CD4-positive, CD25-positive, alpha-beta regulatory T cell (primary cell): ENCODE data around the gene HIBADH. TPM values are rescaled to one million over a fixed set of nuclear protein-coding genes. Genes with fewer than 3 reads are reported as not detected.

Source experiments
- ATAC-seq, 2 donors: fragments of 150-1000 bp; cut with Tn5 transposase; one replicate each; pipeline ENCODE4 v1.10.0; 2021; ENCODE audit warnings: low read depth in 2 of 2, moderate number of reproducible peaks in 2 of 2, moderate library complexity in 1 of 2
- DNase-seq, 3 donors: peaks; one replicate each; pipeline versions ENCODE4 v3.0.0 to v3.0.0-alpha.2; 2012 to 2022; ENCODE audit warnings: mixed read lengths in 1 of 3
- H3K27ac ChIP-seq: one replicate; pipeline ENCODE4 v1.7.0; 2013; ENCODE audit warnings: mild to moderate bottlenecking, low read length; ENCODE audit not compliant: insufficient read depth, poor library complexity, severe bottlenecking
- H3K27me3 ChIP-seq: one replicate; pipeline ENCODE4 v1.7.0; 2013; ENCODE audit warnings: low read length; ENCODE audit not compliant: control insufficient read depth, insufficient read depth
- H3K36me3 ChIP-seq: one replicate; pipeline ENCODE4 v1.7.0; 2013; ENCODE audit warnings: mild to moderate bottlenecking, low read length, moderate library complexity; ENCODE audit not compliant: control insufficient read depth, insufficient read depth
- H3K4me1 ChIP-seq: 2 replicates; pipeline ENCODE4 v1.7.0; 2013; ENCODE audit warnings: mild to moderate bottlenecking, low read length; ENCODE audit not compliant: insufficient read depth, control insufficient read depth, poor library complexity, severe bottlenecking
- H3K4me3 ChIP-seq: one replicate; pipeline ENCODE4 v1.7.0; 2013; ENCODE audit warnings: low read depth, mild to moderate bottlenecking, low read length, moderate library complexity
- H3K9me3 ChIP-seq, 2 experiments: 1 replicate in 1 of 2; 2 replicates in 1 of 2; pipeline ENCODE4 v1.7.0; 2013; ENCODE audit warnings: low read length in 2 of 2, mild to moderate bottlenecking in 1 of 2, moderate library complexity in 1 of 2; ENCODE audit not compliant: control insufficient read depth in 2 of 2
- H3K27ac Mint-ChIP-seq, 3 donors: one replicate each; pipeline ENCODE4 v1.8.0; 2020 to 2022; ENCODE audit warnings: mild to moderate bottlenecking in 3 of 3, mixed read lengths in 3 of 3, moderate library complexity in 2 of 3
- H3K27me3 Mint-ChIP-seq: one replicate; pipeline ENCODE4 v1.8.0; 2022; ENCODE audit warnings: mild to moderate bottlenecking, mixed read lengths
- H3K36me3 Mint-ChIP-seq: one replicate; pipeline ENCODE4 v1.8.0; 2020; ENCODE audit warnings: mixed read lengths
- H3K4me1 Mint-ChIP-seq, 4 donors: one replicate each; pipeline ENCODE4 v1.8.0; 2020 to 2022; ENCODE audit warnings: mixed read lengths in 4 of 4, mild to moderate bottlenecking in 1 of 4
- H3K4me3 Mint-ChIP-seq, 4 donors: one replicate each; pipeline ENCODE4 v1.8.0; 2020 to 2022; ENCODE audit warnings: mild to moderate bottlenecking in 4 of 4, mixed read lengths in 4 of 4, moderate library complexity in 3 of 4
- H3K9me3 Mint-ChIP-seq, 7 donors: one replicate each; pipeline ENCODE4 v1.8.0; 2020 to 2022; ENCODE audit warnings: mixed read lengths in 7 of 7, mild to moderate bottlenecking in 3 of 7, moderate library complexity in 2 of 7
- polyA plus RNA-seq, 4 donors: library from polyadenylated mRNA; unstranded; fragments of 300-500 nt; fragmentation: Illumina TruSeq; gene quantifications; one replicate each; pipeline ENCODE4 v1.2.3, GENCODE V29; 2021
- total RNA-seq: library from RNA; stranded (reverse); gene quantifications from one replicate; pipeline ENCODE4 v1.2.3, GENCODE V29; 2022

HIBADH gene
- total and polyA plus RNA-seq, 5 donors from 2014 or later, result 6.1 to 33.0 (median 26.9) TPM

DNA sequence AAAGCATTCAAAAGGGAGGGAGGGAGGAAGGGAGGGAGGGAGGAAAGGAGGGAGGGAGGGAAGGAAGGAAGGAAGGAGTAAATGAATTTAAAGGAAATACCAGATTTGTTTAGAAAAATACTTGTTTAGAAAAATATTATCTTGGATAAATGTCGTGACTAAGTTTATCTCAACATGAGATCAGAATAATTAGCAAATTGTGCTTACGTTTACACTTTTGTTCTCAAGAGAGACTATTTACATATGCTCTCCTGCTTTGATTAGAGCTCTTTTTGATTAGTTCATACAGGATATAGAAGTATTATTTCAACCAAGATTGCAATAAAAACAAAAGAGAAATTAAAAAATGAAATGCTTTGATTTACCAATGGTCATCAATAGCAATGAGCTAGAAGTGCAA is 186.2 kb downstream of the HIBADH start:
- Mint-ChIP-seq H3K27ac (no peak overlapping the region), H3K36me3 (no peaks in the 10 kb centered on the region), H3K4me3 (no peak overlapping the region), H3K4me1 (no peaks in the 10 kb centered on the region), H3K27me3 (peaks cover 9% of the 10 kb centered on the region), H3K9me3 (peaks cover 0 to 3% (median 0%) of the 10 kb centered on the region in 7 donors)
- H3K9me3 ChIP-seq, result no peaks in the 10 kb centered on the region
- H3K4me1 ChIP-seq, result no peaks in the 10 kb centered on the region
- DNase-seq, result no peak
- ATAC-seq, result no peak
- peaks cover 8% of the 10 kb centered on the region for H3K27me3 ChIP-seq
- no peak overlapping the region for H3K4me3 ChIP-seq
- H3K36me3 ChIP-seq, result no peaks in the 10 kb centered on the region
- H3K27ac ChIP-seq, result no peak overlapping the region

Other genes starting within 250 kb of the HIBADH start
- gene TAX1BP1, start 77.3 kb upstream of the HIBADH start, total RNA-seq, result 159 TPM
- 100 to 1,000 TPM; 107 to 142 (median 121) TPM for gene TAX1BP1, start 77.3 kb upstream of the HIBADH start, polyA plus RNA-seq